HEK293 (cell line): Measurements from ENCODE around the gene GZF1.

Source experiments
- KLF16 ChIP-seq: fragments of 450-650 bp; formaldehyde crosslinking; IDR thresholded peaks from 2 replicates; pipeline ENCODE4 v1.5.1; 2017; ENCODE audit warnings: missing biosample characterization, missing genetic modification characterization
- MZF1 ChIP-seq: fragments of 450-650 bp; formaldehyde crosslinking; IDR thresholded peaks from 2 replicates; pipeline ENCODE4 v1.5.1; 2017; ENCODE audit warnings: missing biosample characterization, missing genetic modification characterization, borderline replicate concordance
- WT1 ChIP-seq: fragments of 450-650 bp; formaldehyde crosslinking; IDR thresholded peaks from 2 replicates; pipeline ENCODE4 v1.5.1; 2016; ENCODE audit warnings: missing biosample characterization, missing genetic modification characterization
- ZBTB1 ChIP-seq: fragments of 450-650 bp; formaldehyde crosslinking; IDR thresholded peaks from 2 replicates; pipeline ENCODE4 v1.5.1; 2016; ENCODE audit warnings: missing biosample characterization, missing genetic modification characterization
- ZNF404 ChIP-seq: fragments of 450-650 bp; formaldehyde crosslinking; IDR thresholded peaks from 2 replicates; pipeline ENCODE4 v1.5.1; 2017; ENCODE audit warnings: missing biosample characterization, missing genetic modification characterization
- ZNF558 ChIP-seq: fragments of 450-650 bp; formaldehyde crosslinking; IDR thresholded peaks from 2 replicates; pipeline ENCODE4 v1.5.1; 2016; ENCODE audit warnings: missing biosample characterization, missing genetic modification characterization
- TF ChIP-seq, protein P1 (sequence below): fragments of 450-650 bp; formaldehyde crosslinking; IDR thresholded peaks from 2 replicates; pipeline ENCODE4 v1.5.1; 2016; ENCODE audit warnings: missing biosample characterization, missing genetic modification characterization
- TF ChIP-seq, protein P2 (sequence below): fragments of 450-650 bp; formaldehyde crosslinking; IDR thresholded peaks from 2 replicates; pipeline ENCODE4 v1.5.1; 2016; ENCODE audit warnings: missing biosample characterization, missing genetic modification characterization
- TF ChIP-seq, protein P3 (sequence below): fragments of 450-650 bp; formaldehyde crosslinking; IDR thresholded peaks from 2 replicates; pipeline ENCODE4 v1.5.1; 2016; ENCODE audit warnings: missing biosample characterization, missing genetic modification characterization

DNA sequence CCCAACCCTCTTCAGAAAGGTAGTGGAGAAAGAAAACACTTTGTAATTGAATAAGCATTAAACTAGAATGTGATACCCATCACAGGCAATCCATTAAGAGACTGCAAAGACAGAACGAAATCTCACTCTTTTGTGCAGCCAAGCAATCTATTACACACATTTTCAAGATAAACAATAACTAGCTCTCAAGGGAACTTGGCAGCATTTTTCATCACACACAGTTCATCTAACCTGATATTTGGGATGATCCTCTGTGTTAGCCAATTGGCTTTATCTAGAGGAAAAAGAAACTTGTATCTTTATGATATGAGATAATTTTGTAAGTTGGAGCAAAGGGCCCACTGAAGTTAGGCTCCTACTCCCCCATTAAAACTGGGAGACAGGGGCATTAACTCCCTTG lies 1.5 kb upstream of the GZF1 start:
- TF ChIP-seq, protein P1, sequence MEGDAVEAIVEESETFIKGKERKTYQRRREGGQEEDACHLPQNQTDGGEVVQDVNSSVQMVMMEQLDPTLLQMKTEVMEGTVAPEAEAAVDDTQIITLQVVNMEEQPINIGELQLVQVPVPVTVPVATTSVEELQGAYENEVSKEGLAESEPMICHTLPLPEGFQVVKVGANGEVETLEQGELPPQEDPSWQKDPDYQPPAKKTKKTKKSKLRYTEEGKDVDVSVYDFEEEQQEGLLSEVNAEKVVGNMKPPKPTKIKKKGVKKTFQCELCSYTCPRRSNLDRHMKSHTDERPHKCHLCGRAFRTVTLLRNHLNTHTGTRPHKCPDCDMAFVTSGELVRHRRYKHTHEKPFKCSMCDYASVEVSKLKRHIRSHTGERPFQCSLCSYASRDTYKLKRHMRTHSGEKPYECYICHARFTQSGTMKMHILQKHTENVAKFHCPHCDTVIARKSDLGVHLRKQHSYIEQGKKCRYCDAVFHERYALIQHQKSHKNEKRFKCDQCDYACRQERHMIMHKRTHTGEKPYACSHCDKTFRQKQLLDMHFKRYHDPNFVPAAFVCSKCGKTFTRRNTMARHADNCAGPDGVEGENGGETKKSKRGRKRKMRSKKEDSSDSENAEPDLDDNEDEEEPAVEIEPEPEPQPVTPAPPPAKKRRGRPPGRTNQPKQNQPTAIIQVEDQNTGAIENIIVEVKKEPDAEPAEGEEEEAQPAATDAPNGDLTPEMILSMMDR, result no peak
- TF ChIP-seq, protein P2, sequence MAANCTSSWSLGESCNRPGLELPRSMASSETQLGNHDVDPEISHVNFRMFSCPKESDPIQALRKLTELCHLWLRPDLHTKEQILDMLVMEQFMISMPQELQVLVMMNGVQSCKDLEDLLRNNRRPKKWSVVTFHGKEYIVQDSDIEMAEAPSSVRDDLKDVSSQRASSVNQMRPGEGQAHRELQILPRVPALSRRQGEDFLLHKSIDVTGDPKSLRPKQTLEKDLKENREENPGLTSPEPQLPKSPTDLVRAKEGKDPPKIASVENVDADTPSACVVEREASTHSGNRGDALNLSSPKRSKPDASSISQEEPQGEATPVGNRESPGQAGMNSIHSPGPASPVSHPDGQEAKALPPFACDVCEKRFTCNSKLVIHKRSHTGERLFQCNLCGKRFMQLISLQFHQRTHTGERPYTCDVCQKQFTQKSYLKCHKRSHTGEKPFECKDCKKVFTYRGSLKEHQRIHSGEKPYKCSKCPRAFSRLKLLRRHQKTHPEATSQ (tag by site-specific recombination), result no peak
- no peak for TF ChIP-seq WT1
- TF ChIP-seq ZBTB1 (tag by site-specific recombination), result no peak
- TF ChIP-seq MZF1 (tag by site-specific recombination), result no peak
- TF ChIP-seq, protein P3, sequence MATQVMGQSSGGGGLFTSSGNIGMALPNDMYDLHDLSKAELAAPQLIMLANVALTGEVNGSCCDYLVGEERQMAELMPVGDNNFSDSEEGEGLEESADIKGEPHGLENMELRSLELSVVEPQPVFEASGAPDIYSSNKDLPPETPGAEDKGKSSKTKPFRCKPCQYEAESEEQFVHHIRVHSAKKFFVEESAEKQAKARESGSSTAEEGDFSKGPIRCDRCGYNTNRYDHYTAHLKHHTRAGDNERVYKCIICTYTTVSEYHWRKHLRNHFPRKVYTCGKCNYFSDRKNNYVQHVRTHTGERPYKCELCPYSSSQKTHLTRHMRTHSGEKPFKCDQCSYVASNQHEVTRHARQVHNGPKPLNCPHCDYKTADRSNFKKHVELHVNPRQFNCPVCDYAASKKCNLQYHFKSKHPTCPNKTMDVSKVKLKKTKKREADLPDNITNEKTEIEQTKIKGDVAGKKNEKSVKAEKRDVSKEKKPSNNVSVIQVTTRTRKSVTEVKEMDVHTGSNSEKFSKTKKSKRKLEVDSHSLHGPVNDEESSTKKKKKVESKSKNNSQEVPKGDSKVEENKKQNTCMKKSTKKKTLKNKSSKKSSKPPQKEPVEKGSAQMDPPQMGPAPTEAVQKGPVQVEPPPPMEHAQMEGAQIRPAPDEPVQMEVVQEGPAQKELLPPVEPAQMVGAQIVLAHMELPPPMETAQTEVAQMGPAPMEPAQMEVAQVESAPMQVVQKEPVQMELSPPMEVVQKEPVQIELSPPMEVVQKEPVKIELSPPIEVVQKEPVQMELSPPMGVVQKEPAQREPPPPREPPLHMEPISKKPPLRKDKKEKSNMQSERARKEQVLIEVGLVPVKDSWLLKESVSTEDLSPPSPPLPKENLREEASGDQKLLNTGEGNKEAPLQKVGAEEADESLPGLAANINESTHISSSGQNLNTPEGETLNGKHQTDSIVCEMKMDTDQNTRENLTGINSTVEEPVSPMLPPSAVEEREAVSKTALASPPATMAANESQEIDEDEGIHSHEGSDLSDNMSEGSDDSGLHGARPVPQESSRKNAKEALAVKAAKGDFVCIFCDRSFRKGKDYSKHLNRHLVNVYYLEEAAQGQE (tag by site-specific recombination), result no peak
- no peak for TF ChIP-seq ZNF558 (tag by site-specific recombination)
- TF ChIP-seq KLF16 (tag by site-specific recombination), result no peak
- no peak for TF ChIP-seq ZNF404 (tag by site-specific recombination)
